Measurements from ENCODE around the gene FAM13B.

- TF ChIP-seq EZH2phosphoT487 (IDR thresholded peaks at IDR 0.05; ENCODE audit: borderline replicate concordance) (no peak), CTCF (IDR thresholded peaks at IDR 0.05 in 2 of 3, conservative IDR thresholded peaks at IDR 0.05 in 1 of 3; ENCODE audit: borderline replicate concordance in 1 of 3, insufficient read depth in 1 of 3, low read depth in 2 of 3, low read length in 2 of 3) (no peak), POLR2AphosphoS5 (IDR thresholded peaks at IDR 0.05; ENCODE audit: low read depth, low read length) (no peak), CEBPB (IDR thresholded peaks at IDR 0.05; ENCODE audit: low read depth) (no peak), POLR2A (IDR thresholded peaks at IDR 0.05; ENCODE audit: borderline replicate concordance, extremely low read depth, insufficient read depth, insufficient read length) (no peak), SIN3A (IDR thresholded peaks at IDR 0.05; ENCODE audit: low read depth) (no peak), SP1 (IDR thresholded peaks at IDR 0.05; ENCODE audit: low read depth) (no peak), ATF3 (IDR thresholded peaks at IDR 0.05) (no peak), CBX3 (IDR thresholded peaks at IDR 0.05; ENCODE audit: low read depth) (no peak)
Measured at GRCh38 chr5:137916923-137917322, 116.0 kb downstream of the FAM13B start.
